Measurements from ENCODE around the gene RGS9BP. TPM values are rescaled to one million over a fixed set of nuclear protein-coding genes. Genes with fewer than 3 reads are reported as not detected.

RGS9BP gene
- total and polyA plus RNA-seq, 2 of the 13 experiments (the other 11 are each of a cell fraction or from before 2014, with no cell fraction given): 0.01 TPM; not detected in 1

DNA sequence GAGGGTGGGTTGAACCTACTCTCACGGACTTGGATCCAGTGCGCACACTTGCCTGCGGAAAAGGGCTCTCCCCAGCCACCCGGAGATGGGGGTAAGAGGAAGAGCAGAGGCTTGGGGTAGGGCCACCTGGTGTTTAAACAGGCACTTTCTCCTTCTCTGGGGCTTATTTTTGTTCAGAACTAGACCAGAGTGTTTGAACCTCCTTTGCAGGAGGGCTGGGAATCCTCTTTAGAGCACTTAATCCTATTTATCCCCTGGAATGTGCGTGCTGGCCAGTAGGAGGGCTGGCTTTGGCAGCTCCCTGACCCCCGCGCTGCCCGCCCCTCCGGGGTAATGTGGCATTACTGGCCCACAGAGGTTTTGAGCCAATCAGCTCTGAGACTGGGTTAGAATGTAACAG lies 2.0 kb downstream of the RGS9BP start:
- DNase-seq (ENCODE audit: low spot score) (no peak), ATAC-seq (no peak), FAIRE-seq (no peak)
- Histone ChIP-seq H4K20me1 (ENCODE audit: insufficient read depth, low read length) (peaks cover 9% of the 10 kb centered on the region; the same call in 1 of the 2 replicates), H2AFZ (ENCODE audit: low read length) (peak overlapping the region; percentile 57), H3K9me3 (ENCODE audit: low read length) (no peaks in the 10 kb centered on the region), H3K4me2 (ENCODE audit: low read depth, low read length) (peak overlapping the region; percentile 94), H3K36me3 (replicated peaks in 1 of 2; ENCODE audit: control insufficient read depth in 1 of 2, insufficient read depth in 2 of 2, low read length in 2 of 2) (no peaks in the 10 kb centered on the region), H3K27ac (ENCODE audit: extremely low read length, insufficient read depth, low read length) (no peak overlapping the region), H3K79me2 (ENCODE audit: insufficient read depth, low read length) (peaks cover 16% of the 10 kb centered on the region), H3K4me1 (ENCODE audit: insufficient read depth, low read length) (peaks cover 43% of the 10 kb centered on the region), H3K4me3 (replicated peaks in 1 of 3; ENCODE audit: insufficient read depth in 1 of 3, low read depth in 2 of 3, low read length in 3 of 3) (peak overlapping the region in 2 of 3 experiments; percentile 27 to 88; a peak in 3 of 6 replicates), H3K27me3 (ENCODE audit: control insufficient read depth in 1 of 2, insufficient read depth in 2 of 2, low read length in 2 of 2) (peaks cover 3 to 18% of the 10 kb centered on the region in 2 experiments; a peak in 4 of 5 replicates), H3K9ac (ENCODE audit: insufficient read depth, low read depth, low read length) (no peak overlapping the region)
- TF ChIP-seq LCORL (IDR thresholded peaks at IDR 0.05) (no peak), LCORL (CRISPR knock-in tag; IDR thresholded peaks at IDR 0.05) (0 out of 2 replicates have a peak, but pooled peaks have one; percentile 23), KDM2A (CRISPR knock-in tag; IDR thresholded peaks at IDR 0.05; ENCODE audit: borderline replicate concordance, low read depth) (0 out of 2 replicates have a peak, but pooled peaks have one; percentile 18), SNRNP70 (IDR thresholded peaks at IDR 0.05; ENCODE audit: low read depth, low read length) (no peak), NR2F6 (IDR thresholded peaks at IDR 0.05) (no peak), NR2F6 (CRISPR knock-in tag; IDR thresholded peaks at IDR 0.05) (no peak), ZBTB3 (CRISPR knock-in tag; IDR thresholded peaks at IDR 0.05; ENCODE audit: borderline replicate concordance, low read depth) (no peak)
- BruUV-seq (replicated peaks): no TSS peak
- 0% methylated on average over 6 of the region's 9 CpGs for WGBS (ENCODE audit: low lambda C conversion rate)
- intact Hi-C loops (cut with micrococcal nuclease; ENCODE audit: unreplicated experiment): no loop called here
- in situ Hi-C loops (cut with HindIII; ENCODE audit: extremely low pct_ligation_motif_present, low pct_unique_long_range_greater_than_20kb): loop anchor here (25.0 kb wide), 1 partner anchor 460 kb away; the partner anchor contains the start of gene WDR88
- ChIA-PET CTCF (ENCODE audit: low intra/inter-chr PET ratio, low total read pairs) (no interaction called here), POLR2A (interaction anchor here (1.4 to 1.5 kb wide), 2 partner anchors 14 to 16 kb away, joined by 3 to 7 read pairs; partner anchors contain the start of gene NUDT19)

DNA sequence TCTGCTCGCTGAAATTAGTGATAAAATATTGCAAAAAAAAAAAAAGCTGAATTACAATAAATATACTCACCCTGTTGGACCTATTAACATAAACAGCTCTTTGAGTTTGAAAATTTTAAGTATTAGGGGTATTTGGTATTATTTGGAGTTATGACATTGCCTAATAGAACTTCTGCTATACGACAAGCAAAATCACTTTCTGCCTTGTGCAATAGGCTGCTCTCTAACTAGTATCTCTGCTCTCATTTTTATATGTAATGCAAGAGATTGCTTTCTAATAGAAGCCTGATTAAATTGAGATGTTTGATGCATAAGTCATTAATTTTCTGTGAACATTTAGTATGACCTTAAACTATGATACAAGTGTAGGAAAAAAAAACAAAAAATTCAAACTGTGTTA lies 5.3 kb downstream of the RGS9BP start:
- POLR2A ChIA-PET: interaction anchor here (3.0 kb wide), 1 partner anchor 11 kb away, joined by 9 read pairs; the partner anchor contains the start of gene NUDT19
- no TSS peak for BruUV-seq (replicated peaks)
- TF ChIP-seq ZNF775 (CRISPR knock-in tag; IDR thresholded peaks at IDR 0.05; ENCODE audit: borderline replicate concordance) (no peak), ZNF652 (CRISPR knock-in tag; IDR thresholded peaks at IDR 0.05; ENCODE audit: borderline replicate concordance, low read depth) (no peak), RFXANK (CRISPR knock-in tag; IDR thresholded peaks at IDR 0.05) (no peak), STAT5B (CRISPR knock-in tag; IDR thresholded peaks at IDR 0.05) (no peak), MED1 (CRISPR knock-in tag; IDR thresholded peaks at IDR 0.05) (no peak), RARA (CRISPR knock-in tag; IDR thresholded peaks at IDR 0.05) (no peak), CEBPB (IDR thresholded peaks at IDR 0.05; ENCODE audit: borderline replicate concordance, low read depth, low read length) (no peak), SNRNP70 (IDR thresholded peaks at IDR 0.05; ENCODE audit: low read depth, low read length) (no peak), NFRKB (IDR thresholded peaks at IDR 0.05) (no peak), ZNF282 (IDR thresholded peaks at IDR 0.05; ENCODE audit: partially characterized antibody) (no peak), SP5 (CRISPR knock-in tag; IDR thresholded peaks at IDR 0.05; ENCODE audit: borderline replicate concordance, low read depth) (no peak), ZNF850 (CRISPR knock-in tag; conservative IDR thresholded peaks at IDR 0.05) (no peak), ZFX (CRISPR knock-in tag; IDR thresholded peaks at IDR 0.05; ENCODE audit: low read depth) (no peak)
- TF ChIP-seq, protein P1, sequence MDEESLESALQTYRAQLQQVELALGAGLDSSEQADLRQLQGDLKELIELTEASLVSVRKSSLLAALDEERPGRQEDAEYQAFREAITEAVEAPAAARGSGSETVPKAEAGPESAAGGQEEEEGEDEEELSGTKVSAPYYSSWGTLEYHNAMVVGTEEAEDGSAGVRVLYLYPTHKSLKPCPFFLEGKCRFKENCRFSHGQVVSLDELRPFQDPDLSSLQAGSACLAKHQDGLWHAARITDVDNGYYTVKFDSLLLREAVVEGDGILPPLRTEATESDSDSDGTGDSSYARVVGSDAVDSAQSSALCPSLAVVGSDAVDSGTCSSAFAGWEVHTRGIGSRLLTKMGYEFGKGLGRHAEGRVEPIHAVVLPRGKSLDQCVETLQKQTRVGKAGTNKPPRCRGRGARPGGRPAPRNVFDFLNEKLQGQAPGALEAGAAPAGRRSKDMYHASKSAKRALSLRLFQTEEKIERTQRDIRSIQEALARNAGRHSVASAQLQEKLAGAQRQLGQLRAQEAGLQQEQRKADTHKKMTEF (CRISPR knock-in tag; IDR thresholded peaks at IDR 0.05): no peak

More for the DNA sequence above, 5.3 kb downstream of the RGS9BP start:
- CTCF ChIA-PET (ENCODE audit: low intra/inter-chr PET ratio, low total read pairs): no interaction called here
- intact Hi-C loops (cut with micrococcal nuclease; ENCODE audit: unreplicated experiment) (no loop called here), in situ Hi-C loops (cut with HindIII; ENCODE audit: extremely low pct_ligation_motif_present, low pct_unique_long_range_greater_than_20kb) (loop anchor here (25.0 kb wide), 1 partner anchor 456 kb away; the partner anchor contains the start of gene WDR88)
- no peaks in the 10 kb centered on the region for H3K36me3 ChIP-seq (replicated peaks in 1 of 2; ENCODE audit: control insufficient read depth in 1 of 2, insufficient read depth in 2 of 2, low read length in 2 of 2)
- no peaks in the 10 kb centered on the region for H3K9me3 ChIP-seq (ENCODE audit: low read length)
- ATAC-seq (no peak), DNase-seq (ENCODE audit: low spot score) (no peak), FAIRE-seq (no peak)
- no peaks in the 10 kb centered on the region for H3K79me2 ChIP-seq (ENCODE audit: insufficient read depth, low read length)
- no peaks in the 10 kb centered on the region for H4K20me1 ChIP-seq (ENCODE audit: insufficient read depth, low read length)
- H3K9ac ChIP-seq (ENCODE audit: insufficient read depth, low read depth, low read length): no peak overlapping the region
- H3K4me1 ChIP-seq (ENCODE audit: insufficient read depth, low read length): peaks cover 18% of the 10 kb centered on the region
- no peak overlapping the region for H2AFZ ChIP-seq (ENCODE audit: low read length)
- peaks cover 3 to 15% of the 10 kb centered on the region in 2 experiments; a peak in 4 of 5 replicates for H3K27me3 ChIP-seq (ENCODE audit: control insufficient read depth in 1 of 2, insufficient read depth in 2 of 2, low read length in 2 of 2)
- no peak overlapping the region for H3K4me2 ChIP-seq (ENCODE audit: low read depth, low read length)
- 40% methylated on average over 2 of the region's 2 CpGs for WGBS (ENCODE audit: low lambda C conversion rate)
- no peak overlapping the region for H3K4me3 ChIP-seq (replicated peaks in 1 of 3; ENCODE audit: insufficient read depth in 1 of 3, low read depth in 2 of 3, low read length in 3 of 3)
- H3K27ac ChIP-seq (ENCODE audit: extremely low read length, insufficient read depth, low read length): no peak overlapping the region

All from HepG2 (cell line).